ENCODE results near the gene RYR1.

Gene RYR1

GRCh38 chr19:38632476-38633213 lies 199.2 kb downstream of the RYR1 start:
- Histone ChIP-seq H3K27me3 (ENCODE audit: insufficient read depth, low read depth, severe bottlenecking) (no peaks in the 10 kb centered on the region), H3K4me3 (ENCODE audit: low read depth, low read length) (no peak overlapping the region), H3K36me3 (peaks cover 63% of the 10 kb centered on the region), H3K9me3 (ENCODE audit: severe bottlenecking) (no peaks in the 10 kb centered on the region), H3K27ac (peak overlapping the region; percentile 53)
- DNase-seq, result no peak
- no peak for TF ChIP-seq CTCF (IDR thresholded peaks at IDR 0.05; ENCODE audit: low read depth, low read length)

GRCh38 chr19:38634757-38635482 lies 201.4 kb downstream of the RYR1 start:
- Histone ChIP-seq H3K36me3 (peaks cover 48% of the 10 kb centered on the region), H3K27ac (no peak overlapping the region; the same call in 1 of the 2 replicates), H3K27me3 (ENCODE audit: insufficient read depth, low read depth, severe bottlenecking) (no peaks in the 10 kb centered on the region), H3K9me3 (ENCODE audit: severe bottlenecking) (no peaks in the 10 kb centered on the region), H3K4me3 (ENCODE audit: low read depth, low read length) (no peak overlapping the region)
- peak; percentile 78 for DNase-seq
- TF ChIP-seq CTCF (IDR thresholded peaks at IDR 0.05; ENCODE audit: low read depth, low read length), result peak; percentile 85

GRCh38 chr19:38635483-38636399 lies 202.2 kb downstream of the RYR1 start:
- Histone ChIP-seq H3K27ac (no peak overlapping the region), H3K9me3 (ENCODE audit: severe bottlenecking) (no peaks in the 10 kb centered on the region), H3K4me3 (ENCODE audit: low read depth, low read length) (no peak overlapping the region), H3K27me3 (ENCODE audit: insufficient read depth, low read depth, severe bottlenecking) (no peaks in the 10 kb centered on the region), H3K36me3 (peaks cover 41% of the 10 kb centered on the region)
- TF ChIP-seq CTCF (IDR thresholded peaks at IDR 0.05; ENCODE audit: low read depth, low read length), result no peak
- no peak for DNase-seq
